Pancreas (tissue), 10 donors: Measurements from ENCODE around the gene RFPL4A. TPM values are rescaled to one million over a fixed set of nuclear protein-coding genes. Genes with fewer than 3 reads are reported as not detected.
A peak's percentile ranks its signal among the peaks of the same experiment; 100 is the strongest.
"Not testable (repeated sequence)": the region's sequence is repeated elsewhere in the genome, so short reads cannot be mapped to it uniquely, and the experiment has no call there.

Experiments used
- ATAC-seq, 4 donors: fragments of 200-7000 bp; cut with Tn5 transposase; one replicate each; pipeline versions ENCODE4 v1.8.0 to v1.9.1; 2020; ENCODE audit warnings: mild to moderate bottlenecking in 4 of 4, moderate library complexity in 4 of 4
- DNase-seq, 6 donors: peaks; one replicate each; pipeline ENCODE4 v3.0.0-alpha.2; 2020
- FAIRE-seq: peaks from 2 replicates; lab custom pipeline; 2012; peaks lifted over from hg19 to GRCh38; lab: Jason Lieb, UNC
- H3K27ac ChIP-seq, 4 donors: fragments of 200-600 bp; sonication (generic); 1 replicate in 3 of 4; 2 replicates in 1 of 4; pipeline versions ENCODE4 v1.5.0 to v1.8.0; 2020
- H3K27me3 ChIP-seq, 4 donors: fragments of 200-600 bp; one replicate each; pipeline ENCODE4 v1.8.0; 2021
- H3K36me3 ChIP-seq, 3 donors: fragments of 200-600 bp; sonication (generic) in 1 of 3; one replicate each; pipeline versions ENCODE4 v1.5.0 to v1.8.0; 2020 to 2021
- H3K4me1 ChIP-seq, 3 donors: fragments of 200-600 bp; one replicate each; pipeline ENCODE4 v1.8.0; 2021
- H3K4me3 ChIP-seq, 4 donors: fragments of 200-600 bp; sonication (generic) in 2 of 4; one replicate each; pipeline versions ENCODE4 v1.5.0 to v1.8.0; 2020 to 2021
- H3K9me3 ChIP-seq, 4 donors: fragments of 200-600 bp; one replicate each; pipeline ENCODE4 v1.8.0; 2021
- WGBS, 2 donors: extraction: QIAGEN DNeasy Blood & Tissue Kit; methylation state at CpG; one replicate each; pipeline ENCODE4 v1.1.7; 2013; 5-methylcytosine and 5-hydroxymethylcytosine counted together
- intact Hi-C, 3 donors: fragments of 100-400 bp; cut with DNase I; formaldehyde crosslinking; loops; one replicate each; pipeline versions ENCODE4 v1.11.1 to v1.14.2; 2022
- polyA plus RNA-seq, 2 donors: library from polyadenylated mRNA; stranded (reverse); fragments of 200-250 nt; gene quantifications; one replicate each; pipeline ENCODE4 v1.2.3, GENCODE V29; 2013
- total RNA-seq, 6 donors: library from RNA; stranded (reverse); fragmentation: NEBNext Ultra II Directional in 4 of 6; extraction: Animal tissue kit (Norgen Biotek cat#: 25700) in 4 of 6; gene quantifications; one replicate each; pipeline versions ENCODE4 v1.2.1 to v1.2.4, GENCODE V29; 2021 to 2023
- TF ChIP-seq, protein P1 (sequence below), 4 donors: fragments of 200-600 bp; sonication (generic) in 3 of 4; IDR thresholded peaks; one replicate each; pipeline versions ENCODE4 v1.5.0 to v1.8.0; 2021; ENCODE audit warnings: antibody characterized with exemption in 4 of 4
- donor health status: healthy with polysubstance abuse.
- donor health status: DM: no; HTN: no; CAD: no; lungs with moderate emphysema.
- donor health status: DM: no; HTN: no; CAD: no.
- donor health status: control.
- donor health status: control.
- donor health status: Bipolar disorder and iron deficiency.
- donor health status: DM: yes; HTN: yes; CAD: no.
- donor health status: DM: no; HTN: no; CAD: no.
- donor health status: DM: no; HTN: no; CAD: no.
- donor health status: DM: yes; HTN: yes; CAD: no.

The RFPL4A gene
- under 1 TPM in 2 of 6 donors, not detected in 4; 0.17 to 0.75 TPM for total RNA-seq
- polyA plus RNA-seq = under 1 TPM in 1 of 2 donors, not detected in 1; 0.70 TPM

DNA sequence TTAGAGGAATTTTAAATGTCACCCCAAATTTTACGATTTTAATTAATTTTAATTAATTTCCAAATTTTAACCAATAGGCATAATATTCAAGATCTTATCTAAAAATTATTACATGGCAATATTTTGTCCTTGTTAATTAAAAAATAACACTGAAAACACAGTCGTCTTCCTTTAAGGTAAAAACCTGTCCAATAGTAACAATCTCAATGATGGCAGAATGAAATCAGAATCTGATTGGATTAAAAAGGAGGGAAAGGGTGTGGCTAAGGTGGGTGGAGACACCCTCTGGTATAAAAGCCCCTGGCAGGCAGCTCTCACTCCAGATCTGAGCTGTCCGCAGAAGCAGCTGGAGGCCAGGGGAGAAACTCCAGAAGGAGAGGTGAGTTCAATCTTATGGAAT lies at the start of gene RFPL4A:
Gene RFPL4A (plus strand): TSS at position 301 of the 400 bp plus-strand sequence. CDS start 2,704 bp downstream, outside the sequence.
- ATAC-seq, H3K9me3 ChIP-seq, H3K27me3 ChIP-seq, H3K36me3 ChIP-seq, intact Hi-C loops, H3K4me1 ChIP-seq, H3K27ac ChIP-seq, DNase-seq, H3K4me3 ChIP-seq: not testable (repeated sequence)
- FAIRE-seq = peak; percentile 70
- 85 to 90% methylated on average over 2 of the region's 3 CpGs for WGBS, 2 donors

DNA sequence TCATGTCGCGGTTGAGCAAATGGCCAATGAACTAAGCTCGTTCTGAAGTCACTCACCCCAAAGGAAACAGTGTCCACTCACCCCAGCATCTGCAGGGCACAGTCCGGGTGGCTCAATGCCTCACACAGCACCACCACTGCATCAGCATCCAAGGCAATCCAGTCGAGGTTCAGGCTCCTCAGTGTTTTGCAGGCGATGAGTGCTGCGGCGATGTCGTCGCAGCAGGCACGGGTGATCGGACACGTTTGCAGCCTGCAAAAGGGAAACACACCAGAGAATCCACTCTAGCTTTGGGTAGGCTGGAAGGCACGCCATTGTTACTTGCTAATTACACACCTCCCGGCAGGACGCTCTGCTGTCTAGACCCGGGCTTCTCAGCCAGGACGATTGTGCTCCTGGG lies 47.2 kb upstream of the RFPL4A start:
- Histone ChIP-seq H3K9me3 (no peaks in the 10 kb centered on the region), H3K27ac (no peak overlapping the region), H3K36me3 (no peaks in the 10 kb centered on the region), H3K4me3 (no peak overlapping the region), H3K27me3 (no peaks in the 10 kb centered on the region), H3K4me1 (no peaks in the 10 kb centered on the region)
- ATAC-seq (peak in 1 of 4 donors; percentile 17), DNase-seq (no peak), FAIRE-seq (no peak)
- TF ChIP-seq, protein P1, sequence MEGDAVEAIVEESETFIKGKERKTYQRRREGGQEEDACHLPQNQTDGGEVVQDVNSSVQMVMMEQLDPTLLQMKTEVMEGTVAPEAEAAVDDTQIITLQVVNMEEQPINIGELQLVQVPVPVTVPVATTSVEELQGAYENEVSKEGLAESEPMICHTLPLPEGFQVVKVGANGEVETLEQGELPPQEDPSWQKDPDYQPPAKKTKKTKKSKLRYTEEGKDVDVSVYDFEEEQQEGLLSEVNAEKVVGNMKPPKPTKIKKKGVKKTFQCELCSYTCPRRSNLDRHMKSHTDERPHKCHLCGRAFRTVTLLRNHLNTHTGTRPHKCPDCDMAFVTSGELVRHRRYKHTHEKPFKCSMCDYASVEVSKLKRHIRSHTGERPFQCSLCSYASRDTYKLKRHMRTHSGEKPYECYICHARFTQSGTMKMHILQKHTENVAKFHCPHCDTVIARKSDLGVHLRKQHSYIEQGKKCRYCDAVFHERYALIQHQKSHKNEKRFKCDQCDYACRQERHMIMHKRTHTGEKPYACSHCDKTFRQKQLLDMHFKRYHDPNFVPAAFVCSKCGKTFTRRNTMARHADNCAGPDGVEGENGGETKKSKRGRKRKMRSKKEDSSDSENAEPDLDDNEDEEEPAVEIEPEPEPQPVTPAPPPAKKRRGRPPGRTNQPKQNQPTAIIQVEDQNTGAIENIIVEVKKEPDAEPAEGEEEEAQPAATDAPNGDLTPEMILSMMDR (IDR thresholded peaks at IDR 0.05) = no peak
- 54 to 57% methylated on average over 18 of the region's 18 CpGs for WGBS, 2 donors
- intact Hi-C loops = no loop called here

DNA sequence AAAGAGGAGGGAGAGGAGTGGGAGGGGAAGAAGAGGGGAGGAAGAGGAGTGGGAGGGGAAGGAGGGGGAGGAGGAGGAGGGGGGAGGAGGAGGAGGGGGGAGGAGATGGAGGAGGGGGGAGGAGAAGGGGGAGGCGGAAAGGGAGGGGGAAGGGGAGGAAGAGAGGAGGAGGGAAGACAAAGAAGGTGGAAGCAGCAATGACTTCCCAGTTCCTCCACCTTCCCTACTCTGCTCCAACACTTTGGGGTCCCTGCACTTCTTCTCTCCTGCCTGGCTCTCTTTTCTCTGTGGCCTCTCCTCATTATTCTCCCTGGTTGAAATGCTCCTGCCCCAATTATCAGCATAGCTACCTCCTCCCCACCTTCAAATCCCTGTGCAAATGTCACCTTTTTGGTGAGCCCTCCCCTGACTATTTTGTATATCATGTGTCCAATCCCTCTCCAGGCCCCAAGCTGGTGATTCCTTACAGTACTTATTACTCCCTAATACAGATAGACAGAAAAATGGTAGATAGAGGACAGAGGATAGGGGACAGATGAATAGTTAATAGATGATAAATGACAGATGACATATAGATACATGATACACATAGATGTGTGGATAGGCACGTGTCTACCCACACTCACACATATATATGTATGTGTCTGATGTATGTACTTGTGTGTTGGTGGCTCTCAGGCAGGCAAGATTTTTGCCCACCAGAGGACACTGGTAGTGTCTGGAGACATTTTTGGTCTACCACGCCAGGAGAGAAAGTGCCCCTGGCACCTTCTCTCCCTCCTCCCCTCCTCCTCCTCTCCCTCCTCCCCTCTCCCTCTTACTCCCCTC lies 45.9 kb upstream of the RFPL4A start:
- WGBS, 2 donors = 57 to 58% methylated on average over 2 of the region's 3 CpGs
- no peaks in the 10 kb centered on the region for H3K4me1 ChIP-seq
- H3K27me3 ChIP-seq = no peaks in the 10 kb centered on the region
- H3K27ac ChIP-seq = no peak overlapping the region
- DNase-seq (no peak), FAIRE-seq (no peak), ATAC-seq (no peak)
- H3K4me3 ChIP-seq = no peak overlapping the region
- H3K9me3 ChIP-seq = no peaks in the 10 kb centered on the region
- TF ChIP-seq, protein P1 (IDR thresholded peaks at IDR 0.05) = no peak
- H3K36me3 ChIP-seq = no peaks in the 10 kb centered on the region
- intact Hi-C loops = no loop called here

DNA sequence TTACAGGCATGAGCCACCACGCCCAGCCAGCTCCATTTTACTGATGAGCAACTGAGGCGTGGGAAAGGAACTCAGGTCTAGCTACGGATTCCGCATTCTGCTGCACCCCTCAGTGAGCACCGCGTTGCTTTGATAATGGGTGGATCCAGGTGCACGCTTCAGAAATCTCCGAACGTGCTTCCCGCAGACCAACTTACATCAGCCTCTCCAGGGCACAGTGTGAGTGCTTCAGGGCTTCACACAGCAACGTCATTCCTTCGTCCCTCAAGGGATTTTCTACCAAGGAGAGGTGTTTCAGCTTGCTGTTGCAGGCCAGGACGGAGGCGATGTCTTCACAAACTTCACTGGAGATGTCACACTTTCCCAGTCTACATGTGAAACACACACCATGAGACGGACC lies 42.4 kb upstream of the RFPL4A start:
- Histone ChIP-seq H3K27ac (no peak overlapping the region), H3K27me3 (peaks cover 0 to 3% (median 0%) of the 10 kb centered on the region in 4 donors), H3K9me3 (no peaks in the 10 kb centered on the region), H3K4me3 (no peak overlapping the region), H3K4me1 (no peaks in the 10 kb centered on the region), H3K36me3 (no peaks in the 10 kb centered on the region)
- TF ChIP-seq, protein P1 (IDR thresholded peaks at IDR 0.05) = no peak
- no peak for DNase-seq
- WGBS, 2 donors = 63 to 70% methylated on average over 15 of the region's 15 CpGs
- intact Hi-C loops = no loop called here
- ATAC-seq = no peak
- no peak for FAIRE-seq

DNA sequence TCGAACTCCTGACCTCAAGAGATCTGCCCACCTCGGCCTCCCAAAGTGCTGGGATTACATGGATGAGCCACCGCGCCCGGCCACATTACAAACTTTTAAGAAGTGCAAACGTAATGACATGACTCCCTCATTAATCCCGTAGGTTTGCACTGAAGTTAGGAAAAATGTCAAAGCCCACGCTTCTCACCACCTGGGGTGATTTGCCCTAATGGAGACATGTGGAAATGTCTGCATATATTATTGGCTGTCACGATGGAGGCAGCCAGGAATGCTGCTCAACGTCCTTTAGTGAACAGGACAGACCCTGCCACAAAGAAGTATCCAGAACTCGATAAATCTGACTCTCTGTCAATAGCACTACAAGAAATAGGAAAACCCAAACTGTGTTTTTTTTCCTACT lies 41.6 kb upstream of the RFPL4A start:
- Histone ChIP-seq H3K4me3 (no peak overlapping the region), H3K27ac (no peak overlapping the region), H3K9me3 (no peaks in the 10 kb centered on the region), H3K36me3 (no peaks in the 10 kb centered on the region), H3K27me3 (peaks cover 0 to 3% (median 0%) of the 10 kb centered on the region in 4 donors), H3K4me1 (no peaks in the 10 kb centered on the region)
- 52 to 59% methylated on average over 11 of the region's 11 CpGs for WGBS, 2 donors
- FAIRE-seq (no peak), DNase-seq (no peak), ATAC-seq (no peak)
- intact Hi-C loops = no loop called here
- TF ChIP-seq, protein P1 (IDR thresholded peaks at IDR 0.05) = no peak

DNA sequence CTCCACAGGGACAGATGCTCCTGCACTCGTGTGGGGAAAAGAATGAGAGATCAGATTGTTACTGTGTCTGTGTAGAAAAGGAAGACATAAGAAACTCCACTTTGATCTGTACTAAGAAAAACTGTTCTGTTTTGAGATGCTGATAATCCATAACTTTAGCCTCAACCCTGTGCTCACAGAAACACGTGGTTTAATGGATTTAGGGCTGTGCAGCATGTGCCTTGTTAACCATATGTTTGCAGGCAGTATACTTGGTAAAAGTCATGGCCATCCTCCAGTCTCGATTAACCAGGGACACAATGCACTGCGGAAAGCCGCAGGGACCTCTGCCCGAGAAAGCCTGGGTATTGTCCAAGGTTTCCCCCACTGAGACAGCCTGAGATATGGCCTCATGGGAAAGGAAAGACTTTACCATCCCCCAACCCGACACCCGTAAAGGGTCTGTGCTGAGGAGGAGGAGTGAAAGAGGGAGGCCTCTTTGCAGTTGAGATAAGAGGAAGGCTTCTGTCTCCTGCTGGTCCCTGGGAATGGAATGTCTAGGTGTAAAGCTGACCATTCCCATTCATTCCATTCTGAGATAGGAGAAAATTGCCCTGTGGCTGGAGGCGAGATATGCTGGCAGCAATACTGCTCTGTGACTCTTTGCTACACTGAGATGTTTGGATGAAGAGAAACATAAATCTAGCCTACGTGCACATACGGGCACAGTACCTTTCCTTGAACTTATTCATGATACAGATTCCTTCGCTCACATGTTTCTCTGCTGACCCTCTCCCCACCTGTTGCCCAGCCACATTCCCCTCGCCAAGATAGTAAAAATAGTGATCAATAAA lies 40.8 kb upstream of the RFPL4A start:
- 19 to 22% methylated on average over 13 of the region's 13 CpGs for WGBS, 2 donors
- H3K36me3 ChIP-seq, H3K27ac ChIP-seq, intact Hi-C loops, ATAC-seq, H3K27me3 ChIP-seq, FAIRE-seq, H3K4me1 ChIP-seq, DNase-seq, H3K4me3 ChIP-seq, H3K9me3 ChIP-seq: not testable (repeated sequence)
